Fibroblast of skin of left quadriceps (primary cell): Measurements from ENCODE around the gene ZNF484.
"Not testable (repeated sequence)": the region's sequence is repeated elsewhere in the genome, so short reads cannot be mapped to it uniquely, and the experiment has no call there.

Source experiments
- DNase-seq, 2 experiments: peaks; one replicate each; pipeline ENCODE4 v3.0.0-alpha.2; 2013; ENCODE audit warnings: low read depth in 2 of 2

ZNF484 gene

DNA sequence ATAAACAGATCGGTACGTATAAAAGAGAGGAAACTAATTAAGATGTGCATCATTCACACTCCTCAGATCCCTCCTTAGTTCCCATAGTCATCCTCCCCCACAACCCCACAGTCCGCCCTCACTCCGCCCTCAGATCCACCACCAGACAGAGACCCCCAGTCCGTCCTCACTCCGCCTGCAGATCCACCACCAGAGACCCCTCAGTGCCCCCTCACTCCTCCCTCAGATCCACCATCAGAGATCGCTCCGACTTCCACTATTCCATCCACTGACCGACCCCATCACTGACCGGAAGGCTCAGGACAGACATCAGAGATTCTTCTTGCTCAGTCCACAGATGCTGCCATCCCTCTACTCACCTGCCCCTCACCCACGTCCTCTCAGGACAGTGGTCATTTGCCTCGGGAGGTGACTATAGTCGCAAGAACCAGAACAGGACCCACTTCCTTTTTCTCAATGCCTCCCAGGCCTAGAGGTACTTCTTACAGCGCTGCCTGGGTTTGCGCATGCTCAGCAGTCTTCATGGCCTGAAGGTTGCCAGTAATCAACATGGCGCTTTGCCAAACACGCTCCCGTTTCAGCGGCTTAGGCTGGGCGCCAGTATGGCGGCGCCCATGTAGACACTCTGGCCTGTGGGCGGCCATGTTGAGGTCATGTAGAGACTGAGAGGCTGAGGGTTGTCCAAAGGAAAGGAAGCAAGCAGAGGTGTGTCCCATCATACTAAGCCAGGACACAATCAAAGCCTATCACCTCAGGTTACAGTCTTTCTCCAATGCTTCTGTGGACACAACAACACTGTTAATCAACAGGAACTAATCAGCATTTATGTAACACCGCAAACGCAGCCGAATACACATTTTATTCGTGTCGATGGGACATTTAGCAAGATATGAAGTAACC, at the start of gene ZNF484:
ZNF484 (minus strand) TSS at position 508 of the 900 bp plus-strand sequence. CDS start 3,009 bp downstream, outside the sequence.
- DNase-seq: peak; percentile 96

DNA sequence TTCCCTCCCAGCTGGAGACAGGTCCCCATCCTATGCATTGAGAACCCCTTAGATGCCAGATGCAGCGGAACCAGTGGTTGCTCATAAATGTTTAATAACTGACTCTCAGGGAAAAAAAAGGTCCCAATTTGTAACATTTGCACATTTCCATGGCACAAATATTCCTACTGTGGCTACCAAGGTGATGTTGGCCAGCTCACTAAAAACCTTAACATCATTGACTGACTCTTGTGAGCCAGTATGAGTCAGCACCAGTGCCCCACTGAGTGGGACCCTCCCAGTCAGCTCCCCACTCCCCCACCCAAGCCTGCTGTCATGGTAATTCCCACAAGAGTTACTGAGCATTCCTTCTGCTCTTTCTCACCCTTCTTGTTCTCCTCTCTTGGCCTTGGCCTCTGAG, 42.6 kb upstream of the ZNF484 start:
- no peak for DNase-seq

GRCh38 chr9:92917176-92917800, 39.5 kb upstream of the ZNF484 start:
- no peak for DNase-seq

- no peak for DNase-seq
Observed at GRCh38 chr9:92911511-92912475, 34.0 kb upstream of the ZNF484 start.

- not testable (repeated sequence) for DNase-seq
Observed at GRCh38 chr9:92905137-92905536, 27.3 kb upstream of the ZNF484 start.

- no peak for DNase-seq
Observed at GRCh38 chr9:92897323-92897722, 19.5 kb upstream of the ZNF484 start.

- no peak for DNase-seq
Observed at GRCh38 chr9:92895812-92896436, 18.1 kb upstream of the ZNF484 start.

- DNase-seq: no peak
Observed at GRCh38 chr9:92894711-92895362, 17.0 kb upstream of the ZNF484 start.

DNA sequence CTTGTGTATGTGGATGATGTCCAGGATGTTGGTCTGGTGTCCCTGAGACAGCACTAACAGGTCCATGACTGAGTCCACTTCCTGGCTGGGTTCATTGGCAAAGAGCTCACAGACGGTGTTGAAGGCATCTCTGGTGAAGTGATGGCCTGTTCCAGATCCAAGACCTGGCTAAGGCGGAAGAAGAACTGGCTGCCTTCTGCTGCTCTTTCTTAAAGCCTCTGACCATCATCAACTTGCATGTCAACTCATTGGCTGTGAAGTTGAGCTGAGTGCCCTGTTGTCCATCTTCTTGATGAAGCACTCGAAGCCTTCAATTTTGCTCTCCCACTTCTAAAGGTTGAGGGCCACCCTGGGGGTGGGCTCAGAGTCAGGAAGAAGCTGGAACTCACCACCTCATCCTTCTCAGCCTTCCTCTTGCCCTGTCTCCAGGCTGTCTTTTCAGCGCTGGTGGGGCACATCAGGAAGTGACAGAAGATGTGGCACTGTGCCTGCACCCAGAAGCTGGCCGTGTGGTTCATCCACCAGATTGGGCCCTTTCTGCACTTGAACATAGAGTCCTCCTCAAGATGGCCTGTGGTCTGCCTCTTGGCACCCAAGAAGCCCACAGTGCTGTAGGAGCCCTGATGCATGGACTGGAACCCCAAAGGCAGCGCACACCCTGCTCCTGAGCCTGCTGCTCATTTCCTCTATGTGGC, 16.2 kb upstream of the ZNF484 start:
- not testable (repeated sequence) for DNase-seq

DNA sequence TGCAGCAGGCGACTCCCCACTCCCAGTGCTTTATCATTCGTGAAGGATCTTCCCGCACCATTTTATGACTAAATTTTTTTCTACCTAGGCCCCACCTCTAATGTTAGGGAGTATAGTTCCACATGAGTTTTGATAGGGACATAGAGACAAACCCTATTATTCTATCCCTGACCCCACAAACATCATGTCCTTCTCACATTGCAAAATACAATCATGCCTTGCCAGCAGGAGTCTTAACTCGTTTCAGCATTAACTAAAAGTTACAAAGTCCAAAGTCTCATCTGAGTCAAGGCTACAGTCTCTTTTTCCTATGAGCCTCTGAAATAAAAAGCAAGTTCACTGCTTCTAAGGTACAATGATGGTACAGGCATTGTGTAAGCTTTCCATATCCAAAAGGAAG, 14.4 kb upstream of the ZNF484 start:
- DNase-seq: not testable (repeated sequence)

DNA sequence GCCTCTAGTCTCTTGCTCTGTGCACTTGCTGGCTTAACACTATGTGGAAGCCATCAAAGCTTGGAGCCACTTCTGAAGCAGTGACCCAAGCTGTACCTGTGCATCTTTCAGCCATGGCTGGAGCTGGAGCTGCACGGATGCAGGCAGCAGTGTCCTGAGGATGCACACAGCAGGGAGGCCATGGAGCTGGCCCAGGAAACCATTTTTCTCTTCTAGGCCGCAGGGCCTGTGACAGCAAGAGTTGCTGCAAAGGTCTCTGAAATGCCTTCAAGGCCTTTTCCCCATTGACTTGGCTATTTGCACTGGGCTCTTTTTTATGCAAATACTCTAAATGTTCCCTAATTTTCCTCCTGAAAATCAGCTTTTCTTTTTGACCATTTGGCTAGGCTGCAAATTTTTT, 12.9 kb upstream of the ZNF484 start:
- no peak for DNase-seq

DNA sequence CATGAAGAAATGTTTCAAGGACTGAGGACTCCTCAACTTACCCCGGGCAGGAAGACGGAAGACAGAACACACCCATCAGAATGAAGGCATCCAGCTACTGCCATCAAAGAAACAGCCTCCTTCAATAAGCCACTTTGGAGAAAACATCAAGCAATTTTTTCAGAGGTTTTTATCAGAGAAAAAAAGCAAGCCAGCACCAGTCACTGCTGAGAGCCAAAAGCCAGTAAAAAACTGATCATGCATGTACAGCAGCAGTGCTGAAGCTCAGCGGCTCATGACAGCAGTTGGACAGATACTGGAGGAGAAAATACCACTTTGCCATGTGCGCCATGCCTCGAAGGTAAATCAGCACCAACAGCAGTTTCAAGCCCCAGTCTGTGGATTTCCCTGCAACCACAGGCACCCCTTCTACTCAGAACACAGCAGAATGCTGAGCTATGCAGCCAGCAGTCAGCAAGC, 10.1 kb upstream of the ZNF484 start:
- DNase-seq: no peak

GRCh38 chr9:92886846-92887610, 9.2 kb upstream of the ZNF484 start:
- not testable (repeated sequence) for DNase-seq

GRCh38 chr9:92883666-92884405, 6.0 kb upstream of the ZNF484 start:
- not testable (repeated sequence) for DNase-seq

GRCh38 chr9:92882276-92882675, 4.4 kb upstream of the ZNF484 start:
- DNase-seq: no peak

GRCh38 chr9:92875373-92875772, 2.5 kb downstream of the ZNF484 start:
- DNase-seq: no peak

DNA sequence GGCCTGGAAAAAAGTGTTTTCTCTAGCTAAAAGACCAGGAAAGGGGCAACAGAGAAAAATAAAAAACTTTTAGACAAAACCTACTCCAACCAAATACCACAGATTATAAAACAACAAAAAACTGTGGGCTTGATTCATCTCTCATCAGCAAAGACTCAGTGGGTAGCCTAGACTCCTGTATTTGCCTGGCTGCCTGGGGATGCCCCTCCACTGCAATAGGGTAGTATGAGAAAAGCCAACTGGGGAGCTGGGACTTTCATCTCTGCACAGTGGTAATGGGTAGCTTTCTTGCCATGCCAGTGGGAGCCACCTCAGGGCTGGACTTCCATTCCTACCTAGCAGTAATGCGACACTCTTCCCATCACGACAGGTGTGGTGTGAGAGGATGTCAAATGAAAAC, 7.5 kb downstream of the ZNF484 start:
- DNase-seq: no peak

- DNase-seq: not testable (repeated sequence)
Observed at GRCh38 chr9:92866600-92866999, 11.2 kb downstream of the ZNF484 start.

- no peak for DNase-seq
Observed at GRCh38 chr9:92864152-92864551, 13.7 kb downstream of the ZNF484 start.
